HG03060 (cell line): ENCODE data around the gene ABCB8.
A peak's percentile ranks its signal among the peaks of the same experiment; 100 is the strongest.

Experiments
- ATAC-seq: cut with Tn5 transposase; IDR thresholded peaks from one replicate; pipeline ENCODE4 v1.9.1; 2021; ENCODE audit warnings: low read depth, moderate number of reproducible peaks; ENCODE audit not compliant: unreplicated experiment

Gene ABCB8

DNA sequence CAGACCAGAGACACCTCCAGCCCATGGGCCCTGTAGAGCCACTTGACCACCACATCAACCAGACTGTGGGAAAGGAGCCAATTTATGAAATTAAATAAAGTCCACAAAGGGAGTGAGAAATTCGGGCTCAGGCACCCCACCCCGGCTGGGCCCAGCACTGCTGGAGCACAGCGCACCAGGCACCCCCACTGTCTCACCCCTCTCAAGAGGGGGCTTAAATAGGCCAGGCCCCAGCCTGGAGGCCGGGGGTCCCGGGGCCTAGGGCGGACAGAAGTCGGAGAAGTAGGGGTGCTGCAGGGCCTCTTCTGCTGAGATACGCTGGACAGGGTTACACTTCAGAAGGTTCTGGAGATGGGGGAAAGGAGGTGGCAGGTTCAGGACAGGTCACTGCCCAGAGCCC is 25.5 kb downstream of the ABCB8 start:
- ATAC-seq: no peak

DNA sequence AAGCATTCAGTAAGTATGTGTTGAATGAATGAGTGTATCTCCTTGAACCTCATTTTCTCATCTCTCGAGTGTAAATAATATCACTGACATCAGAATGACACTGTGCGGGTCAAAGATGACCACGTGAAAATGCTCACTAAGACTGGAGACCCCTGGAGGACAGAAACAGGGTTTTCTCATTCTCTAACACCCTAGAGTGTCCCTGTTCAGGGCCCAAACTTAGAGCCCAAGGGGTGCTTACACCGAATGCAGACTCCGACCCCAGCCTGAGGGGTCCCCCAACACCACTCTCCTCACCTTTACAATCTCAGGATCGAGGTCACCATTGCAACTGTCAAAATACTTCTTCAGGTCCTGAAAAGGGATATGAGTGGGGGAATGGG is 28.0 kb downstream of the ABCB8 start:
- no peak for ATAC-seq

DNA sequence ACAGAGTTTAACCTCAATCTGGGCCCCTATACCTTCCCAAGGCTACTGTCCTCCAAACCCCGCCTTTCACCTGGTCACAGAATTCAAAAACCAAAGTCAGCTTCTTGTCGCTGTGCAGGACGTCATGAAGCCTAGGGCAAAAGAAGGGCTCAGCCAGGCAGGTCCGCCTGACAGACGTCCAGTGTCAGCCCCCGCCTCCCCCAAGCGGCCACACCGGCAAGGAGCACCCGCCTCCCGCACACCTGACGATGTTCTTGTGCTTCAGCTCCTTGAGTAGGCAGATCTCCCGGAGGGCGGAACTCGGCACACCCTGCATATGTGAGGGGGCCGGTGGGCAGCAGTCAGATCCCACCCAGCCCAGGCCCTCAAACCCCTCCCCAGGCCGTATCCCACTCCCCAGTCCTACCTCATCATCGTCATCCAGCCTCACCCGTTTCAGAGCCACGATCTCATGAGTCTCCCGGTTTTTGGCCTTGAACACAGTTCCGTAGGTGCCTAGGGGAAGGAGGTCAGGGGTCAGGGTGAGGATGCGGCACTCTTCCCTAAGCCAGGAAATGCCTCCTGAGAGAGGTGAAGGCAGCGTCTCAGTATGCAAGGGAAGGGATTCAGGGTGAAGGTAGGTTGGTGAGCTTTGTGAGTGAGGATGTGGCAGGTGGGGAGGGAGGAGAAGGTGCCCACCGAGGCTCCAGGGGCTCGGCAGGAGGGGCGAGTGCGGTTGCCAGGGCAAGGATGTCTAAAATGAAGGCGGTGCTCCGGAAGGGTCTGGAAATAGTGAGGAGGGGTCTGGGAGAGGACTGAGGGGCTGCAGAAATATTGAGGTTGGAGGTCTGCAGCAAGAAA is 28.6 kb downstream of the ABCB8 start:
- no peak for ATAC-seq

DNA sequence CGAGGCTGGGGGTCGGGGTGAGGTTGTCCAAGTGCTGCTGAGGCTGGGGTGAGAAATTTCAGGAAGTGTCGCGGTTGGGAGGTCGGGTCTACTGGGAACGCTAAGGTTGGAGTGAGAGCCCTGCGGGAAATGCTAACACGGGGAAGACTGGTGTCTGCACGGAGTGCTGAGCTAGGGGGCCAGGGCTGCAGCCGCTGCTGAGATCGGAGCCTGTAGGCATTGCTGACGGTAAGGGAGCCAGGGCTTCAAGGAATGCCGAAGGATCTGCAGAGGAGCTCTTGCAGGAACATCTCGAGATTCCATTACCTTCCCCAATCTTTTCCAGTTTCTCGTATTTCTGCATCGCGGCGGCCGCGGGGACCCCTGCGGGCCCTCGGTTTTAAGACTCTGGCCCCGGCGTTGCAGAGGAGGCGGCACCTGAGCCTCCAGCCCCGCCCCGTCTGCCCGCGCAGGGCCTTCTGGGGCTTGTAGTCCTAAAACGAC is 29.3 kb downstream of the ABCB8 start, which contains the start of gene CDK5:
TSS of gene CDK5 (minus strand) at position 392 of the 483 bp plus-strand sequence. CDS start at position 343, 49 bp downstream.
- peak; percentile 17 for ATAC-seq

DNA sequence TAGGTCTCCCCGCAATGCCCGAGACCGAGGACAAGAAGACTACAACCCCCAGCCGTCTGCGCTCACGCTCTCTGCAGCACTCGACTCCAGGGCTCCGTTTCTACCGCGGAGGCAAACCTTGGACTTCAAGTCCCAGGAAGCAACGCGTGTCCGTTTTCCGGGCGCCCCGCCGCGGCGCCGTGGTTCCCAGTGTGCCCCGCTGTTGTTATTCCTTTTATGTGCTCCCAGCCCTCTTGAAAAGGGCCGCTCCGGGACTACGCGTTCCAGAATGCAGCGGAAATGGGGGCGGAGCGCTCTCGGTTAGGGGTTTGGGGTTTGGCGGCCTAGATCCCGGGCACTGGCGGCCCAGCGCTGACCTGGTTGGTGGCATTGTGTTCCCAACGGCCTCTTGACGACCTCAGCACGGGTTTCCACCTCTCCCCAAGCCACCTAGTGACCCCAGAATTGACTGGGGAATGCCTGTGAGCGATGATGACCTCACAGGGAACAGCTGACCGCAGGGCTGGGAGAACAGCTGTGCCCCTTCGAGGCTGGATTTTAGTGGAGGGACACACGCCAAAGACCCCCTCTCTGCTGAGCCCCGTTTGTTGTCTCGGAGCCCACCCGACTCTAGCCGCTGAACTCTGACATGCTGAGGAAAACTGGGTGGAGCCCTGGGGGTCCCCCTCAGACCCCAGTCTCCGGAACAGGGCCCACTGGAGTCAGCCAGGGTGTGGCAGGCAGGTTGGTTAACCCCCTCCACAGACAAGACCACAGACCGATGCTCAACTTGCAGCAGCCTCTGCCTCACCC is 29.9 kb downstream of the ABCB8 start:
- ATAC-seq: peak; percentile 77

DNA sequence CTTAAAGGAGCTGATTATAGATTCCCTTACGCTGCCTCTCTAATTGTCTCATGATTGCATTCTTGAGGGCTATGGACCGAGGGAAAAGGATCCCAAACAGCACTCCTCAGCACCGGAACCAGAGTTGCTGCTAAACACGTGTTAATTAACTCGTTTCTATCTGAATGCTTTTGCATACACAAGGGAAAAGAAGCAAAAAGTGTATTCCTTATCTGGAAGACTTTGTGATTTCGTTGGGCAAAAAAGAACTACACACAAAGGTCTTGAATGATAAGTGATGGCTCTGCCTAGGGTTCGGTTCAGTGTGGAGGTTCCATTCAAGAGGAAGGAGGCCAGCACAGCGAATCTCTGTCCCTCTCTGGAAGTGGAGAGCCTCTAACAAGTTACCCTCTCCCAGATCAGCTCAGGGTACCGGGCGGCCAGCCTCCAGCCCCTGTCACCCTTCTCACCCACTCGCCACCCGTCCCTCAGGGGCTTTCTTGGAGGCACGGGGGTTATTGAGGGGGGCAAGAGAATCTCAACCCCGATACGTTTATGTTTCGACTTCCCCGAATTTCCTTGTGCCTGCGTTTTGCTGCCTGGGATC is 30.6 kb downstream of the ABCB8 start:
- no peak for ATAC-seq

DNA sequence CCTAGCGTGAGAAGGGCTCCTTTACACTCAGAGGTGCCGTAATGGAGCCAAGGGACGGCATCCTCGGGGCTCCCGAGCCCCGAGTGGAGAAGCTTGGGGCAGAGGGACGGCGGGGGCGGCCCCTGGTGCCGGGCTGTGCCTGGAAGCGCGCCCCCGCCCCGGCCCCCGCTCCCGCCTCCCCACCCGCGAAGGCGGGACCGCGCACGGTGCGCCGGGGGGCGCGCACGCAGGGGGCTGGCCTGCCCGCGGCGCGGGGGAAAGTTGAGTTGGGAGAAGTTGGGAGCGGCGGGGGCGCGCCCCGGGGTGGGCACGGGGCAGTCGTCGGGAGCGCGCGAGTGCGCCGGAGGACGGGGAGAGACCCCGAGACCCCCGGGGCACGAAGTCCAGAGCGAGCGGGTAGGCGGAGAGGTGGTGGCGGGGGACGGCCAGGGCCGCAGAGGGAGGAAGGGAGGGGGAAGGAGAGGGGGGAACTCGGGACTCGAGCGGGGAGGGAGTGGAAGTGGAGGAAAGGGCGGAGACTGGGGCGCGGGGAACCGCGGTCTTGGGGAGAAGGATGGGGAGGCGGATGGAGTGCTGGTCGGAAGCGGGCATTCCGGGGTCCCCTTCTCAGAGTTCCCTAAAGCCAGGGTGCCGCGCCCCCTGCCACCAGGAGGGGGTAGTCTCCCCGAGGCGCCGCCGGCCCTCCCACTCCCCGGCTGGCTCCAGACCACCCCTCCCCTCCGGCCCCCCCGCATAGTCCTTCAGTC is 31.3 kb downstream of the ABCB8 start, which contains the start of gene SLC4A2:
TSS of gene SLC4A2 (plus strand) at position 223 of the 746 bp plus-strand sequence. CDS start 2,399 bp downstream, outside the sequence.
- no peak for ATAC-seq

DNA sequence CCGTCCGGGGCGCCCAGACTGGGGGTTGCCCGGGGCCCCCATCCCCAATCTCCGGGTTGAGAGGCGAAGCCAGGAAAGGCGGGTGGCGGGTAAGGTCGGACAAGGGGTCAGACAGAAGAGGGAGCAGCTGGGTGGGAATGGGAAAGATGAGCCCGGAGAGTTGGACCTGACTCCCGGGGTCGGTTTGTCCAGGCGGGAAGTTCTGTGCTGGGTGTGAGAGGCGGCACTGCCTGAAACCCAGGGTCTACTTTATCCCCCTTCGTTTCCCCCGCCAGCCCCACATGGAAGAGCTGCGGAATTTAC is 31.8 kb downstream of the ABCB8 start:
- no peak for ATAC-seq

DNA sequence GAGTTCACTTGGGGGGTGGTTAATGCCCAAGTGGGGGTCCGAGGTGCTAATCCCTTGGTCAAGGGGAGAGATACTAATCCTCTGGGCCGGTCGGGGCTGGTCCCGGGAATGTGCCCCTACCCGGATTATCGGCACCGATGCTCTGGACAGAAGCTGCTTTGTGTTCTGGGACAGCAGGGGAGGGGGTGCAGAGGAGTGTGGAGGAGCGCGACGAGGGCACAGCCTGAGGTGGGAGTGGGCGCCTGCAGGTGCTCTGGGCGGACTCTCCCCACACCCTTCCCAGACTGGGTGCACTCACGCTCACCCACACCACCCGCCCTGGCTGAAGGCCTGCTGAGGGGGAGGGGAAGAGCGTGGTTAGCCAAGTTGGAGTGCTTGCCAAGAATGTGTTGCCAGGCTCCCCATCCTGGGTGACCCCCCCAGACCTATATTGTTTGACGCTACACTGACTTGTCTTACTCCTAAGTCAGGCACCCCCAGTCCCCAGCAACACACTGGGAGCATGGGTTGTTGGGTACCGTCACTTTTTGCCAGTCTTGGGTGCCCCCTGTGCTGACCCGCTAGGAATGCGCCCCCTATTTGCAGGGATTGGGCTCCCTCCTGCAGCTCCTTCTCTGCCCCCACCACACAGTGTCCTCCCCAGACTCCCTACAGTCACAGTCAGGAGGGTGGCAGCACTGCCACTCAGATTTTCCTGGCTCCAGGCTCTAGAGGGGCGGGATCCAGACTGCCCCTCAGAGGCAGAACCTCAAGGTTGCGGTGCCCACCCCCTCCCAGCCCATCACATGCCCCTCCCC is 32.4 kb downstream of the ABCB8 start:
- no peak for ATAC-seq

DNA sequence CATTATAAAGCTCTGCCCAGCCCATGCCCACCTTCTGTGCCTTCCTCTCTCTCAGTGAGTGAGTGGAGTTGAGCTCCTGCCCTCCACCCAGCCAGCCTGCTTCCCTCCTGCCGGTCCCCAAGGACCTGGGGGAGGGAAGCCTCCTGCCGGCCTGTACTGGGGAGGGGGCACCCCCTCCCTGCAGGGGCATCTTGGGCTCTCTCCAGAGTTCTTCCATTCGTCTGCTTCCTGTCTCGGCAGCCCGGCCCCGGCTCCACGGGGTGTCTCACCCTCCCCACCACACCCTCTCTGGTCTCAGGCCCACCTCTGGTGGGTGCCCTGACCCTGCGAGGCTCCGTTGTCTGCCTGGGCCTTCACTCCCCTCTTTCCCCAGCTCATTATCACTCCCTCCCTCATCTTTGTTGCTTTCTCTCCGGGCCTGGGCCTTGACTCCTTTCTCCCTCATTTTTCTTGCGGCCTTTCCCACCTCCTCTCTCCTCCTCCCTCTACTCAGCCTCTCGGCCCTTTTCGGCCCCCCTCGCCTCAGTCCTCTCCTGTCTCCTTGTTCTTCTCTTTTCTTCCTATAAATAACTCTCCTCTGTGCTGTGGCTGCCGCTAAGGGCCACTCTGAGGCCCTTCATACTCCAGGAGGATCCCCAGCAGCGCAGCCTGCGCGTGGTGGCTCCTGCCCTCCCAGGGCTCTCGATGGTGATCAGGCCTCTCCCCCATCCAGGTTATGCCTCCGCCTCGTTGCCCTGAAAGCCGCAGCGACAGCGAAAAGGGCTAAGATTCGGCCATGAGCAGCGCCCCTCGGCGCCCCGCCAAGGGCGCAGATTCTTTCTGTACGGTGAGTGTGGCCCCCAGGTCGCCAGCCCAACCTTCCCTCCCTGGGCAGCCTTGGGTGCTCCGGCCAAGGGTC is 33.2 kb downstream of the ABCB8 start:
- ATAC-seq: no peak

DNA sequence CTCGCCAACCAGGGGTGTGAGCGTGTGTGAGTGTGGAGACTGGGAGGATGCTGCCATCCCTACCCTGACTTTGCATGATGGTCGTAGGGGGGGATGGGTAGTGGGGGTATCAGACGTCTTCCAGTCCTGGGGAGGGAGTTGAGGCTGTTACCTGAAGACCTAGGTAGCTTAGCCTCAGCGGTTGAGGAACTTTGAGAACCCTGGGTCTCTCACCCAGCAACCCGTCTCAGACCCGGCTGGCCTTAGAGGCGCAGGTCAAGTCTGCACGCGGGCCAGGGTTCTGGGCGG is 33.8 kb downstream of the ABCB8 start:
- ATAC-seq: no peak

DNA sequence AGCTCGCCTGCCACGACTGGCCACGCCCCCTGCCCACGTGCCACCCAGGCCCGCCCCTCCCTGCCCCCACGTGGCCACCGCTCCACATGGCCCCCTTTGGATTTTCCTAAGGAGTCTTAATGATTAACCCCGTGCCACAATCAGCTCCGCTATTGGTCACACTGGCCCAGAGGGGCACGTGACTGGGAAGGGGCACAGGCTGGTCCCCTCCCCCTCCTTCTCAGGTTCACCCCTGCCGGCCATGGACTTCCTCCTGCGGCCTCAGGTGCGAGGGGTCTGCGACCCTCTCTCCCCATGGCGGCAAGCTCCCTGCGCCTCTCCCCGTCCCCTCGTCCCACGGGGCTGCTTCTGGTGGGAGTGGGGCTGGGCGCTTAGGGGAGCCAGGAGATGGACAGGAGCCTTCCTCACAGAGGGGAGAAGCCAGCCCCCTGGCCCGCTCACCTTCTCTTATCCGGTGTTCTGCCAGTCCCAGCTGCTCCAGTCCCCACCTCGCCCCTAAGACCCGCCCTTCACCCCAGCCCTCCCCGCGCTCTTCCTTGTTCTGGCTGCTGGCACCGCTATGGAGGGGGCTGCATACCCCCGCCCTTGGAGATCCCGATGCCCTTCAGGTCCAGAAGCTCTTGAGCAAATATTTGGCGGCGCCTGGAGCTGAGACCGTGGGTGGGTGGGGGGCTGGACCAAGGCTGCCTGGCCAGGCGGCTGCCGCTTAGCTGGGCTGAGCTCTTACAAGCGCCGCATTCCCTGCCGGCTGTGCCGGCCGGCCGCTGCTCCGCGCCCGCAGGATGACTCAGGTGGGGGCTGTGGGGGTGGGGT is 34.4 kb downstream of the ABCB8 start:
- no peak for ATAC-seq

DNA sequence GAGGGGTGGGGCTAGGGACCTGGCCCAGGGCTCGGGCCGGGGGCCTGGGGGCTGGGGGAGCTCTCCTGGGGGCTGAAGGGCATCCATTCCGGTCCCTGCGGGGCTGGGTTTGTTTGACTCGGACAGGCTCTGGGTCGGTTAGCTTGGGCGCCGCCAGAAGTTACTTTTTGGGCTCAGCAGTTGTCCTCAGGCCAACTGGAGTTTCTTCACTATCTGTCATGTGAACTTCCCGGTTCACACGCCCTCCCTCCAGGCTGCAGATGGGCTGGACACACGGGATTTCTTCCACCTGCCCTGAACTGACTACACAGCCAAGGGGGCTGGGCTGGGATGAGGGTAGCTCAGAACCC is 34.9 kb downstream of the ABCB8 start:
- ATAC-seq: no peak

DNA sequence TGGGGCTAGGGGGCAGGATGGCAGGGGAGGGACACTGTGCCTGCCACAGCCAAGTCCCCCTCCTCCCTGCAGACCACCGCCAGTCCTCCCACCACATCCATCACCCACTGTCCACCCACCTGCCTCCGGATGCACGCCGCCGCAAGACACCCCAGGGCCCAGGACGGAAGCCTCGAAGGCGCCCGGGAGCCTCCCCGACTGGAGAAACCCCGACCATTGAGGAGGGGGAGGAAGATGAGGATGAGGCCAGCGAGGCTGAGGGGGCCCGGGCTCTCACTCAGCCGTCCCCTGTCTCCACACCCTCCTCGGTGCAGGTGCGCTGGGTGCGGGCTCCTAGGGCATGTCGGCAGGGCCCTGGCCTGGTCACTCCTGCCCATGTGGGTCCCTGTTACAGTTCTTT is 36.2 kb downstream of the ABCB8 start:
- no peak for ATAC-seq

DNA sequence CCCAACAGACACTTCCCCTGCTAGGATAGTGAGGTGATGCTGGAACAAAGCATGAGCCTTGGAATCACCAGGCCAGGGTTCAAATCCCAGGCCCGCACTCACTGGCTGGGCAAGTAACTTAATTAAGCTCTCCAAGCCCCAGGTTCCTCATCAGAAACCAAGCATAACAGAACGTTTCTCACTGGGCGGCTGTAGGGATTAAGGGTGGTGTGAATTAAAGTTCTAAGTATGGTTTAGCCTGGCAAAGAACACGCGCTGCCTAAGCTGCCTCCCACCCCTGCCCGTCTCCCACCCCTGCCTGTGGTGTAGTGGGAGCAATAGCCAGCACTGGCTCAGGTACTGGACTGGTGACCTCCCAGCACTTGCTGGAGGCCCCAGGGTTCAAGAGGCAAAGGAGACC is 36.7 kb downstream of the ABCB8 start:
- no peak for ATAC-seq

DNA sequence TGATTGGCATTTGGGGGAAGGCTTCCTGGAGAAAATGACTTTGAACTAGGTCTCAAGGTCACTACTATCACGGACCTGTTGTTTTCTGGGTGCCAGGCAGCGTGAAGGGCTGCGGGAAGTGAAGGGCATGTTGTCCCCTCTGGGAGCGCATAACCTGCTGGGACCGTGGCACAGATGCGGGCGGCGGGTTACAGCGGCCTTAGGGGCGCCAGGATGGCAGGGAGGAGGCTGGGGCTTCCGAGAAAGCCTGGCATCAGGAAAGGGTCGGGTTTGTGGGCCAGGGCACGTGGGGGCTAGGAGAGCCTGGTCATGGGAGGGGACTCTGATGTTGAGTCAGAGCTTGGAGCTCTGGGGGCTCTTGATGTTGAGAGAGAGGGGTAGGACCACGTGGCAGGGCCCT is 37.3 kb downstream of the ABCB8 start:
- no peak for ATAC-seq

DNA sequence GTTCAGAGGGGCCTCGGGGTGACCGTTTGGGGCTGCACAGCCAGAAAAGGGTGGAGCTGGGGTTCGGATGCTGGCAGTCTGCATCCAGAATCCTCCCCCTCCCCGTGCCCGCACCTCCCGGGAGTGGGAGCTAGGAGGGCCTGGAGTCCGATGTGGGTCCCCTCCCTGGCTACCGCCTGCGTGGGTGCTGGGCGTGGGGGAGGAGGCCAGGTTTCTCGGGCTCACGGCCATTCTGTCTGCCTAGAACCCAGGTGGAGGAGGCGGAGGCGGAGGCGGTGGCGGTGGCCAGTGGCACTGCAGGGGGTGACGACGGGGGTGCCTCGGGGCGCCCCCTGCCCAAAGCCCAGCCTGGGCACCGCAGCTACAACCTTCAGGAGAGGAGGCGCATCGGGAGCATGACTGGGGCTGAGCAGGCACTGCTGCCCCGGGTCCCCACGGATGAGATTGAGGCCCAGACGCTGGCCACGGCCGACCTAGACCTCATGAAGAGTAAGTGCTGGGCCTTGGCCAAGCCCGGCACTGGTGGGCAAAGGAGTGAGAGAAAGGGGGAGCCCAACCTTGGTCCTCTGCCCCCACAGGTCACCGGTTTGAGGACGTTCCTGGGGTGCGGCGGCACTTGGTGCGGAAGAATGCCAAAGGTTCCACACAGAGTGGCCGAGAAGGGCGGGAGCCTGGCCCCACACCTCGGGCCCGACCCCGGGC is 38.2 kb downstream of the ABCB8 start:
- no peak for ATAC-seq
